GM12864 (cell line): ENCODE results near the gene LEF1.

Source experiments
- DNase-seq: peaks from one replicate; pipeline ENCODE4 v3.0.0-alpha.2; 2011; ENCODE audit warnings: low read depth
- H3K4me3 ChIP-seq: 2 replicates; pipeline ENCODE4 v1.5.1; 2011; ENCODE audit warnings: mild to moderate bottlenecking, low read depth, low read length, control low read depth
- TF ChIP-seq, protein P1 (sequence below): IDR thresholded peaks from 2 replicates; pipeline ENCODE4 v1.5.1; 2011; ENCODE audit warnings: low read depth, mild to moderate bottlenecking, moderate library complexity, low read length, control low read depth, inconsistent platforms; ENCODE audit errors: missing control alignments

Gene LEF1

DNA sequence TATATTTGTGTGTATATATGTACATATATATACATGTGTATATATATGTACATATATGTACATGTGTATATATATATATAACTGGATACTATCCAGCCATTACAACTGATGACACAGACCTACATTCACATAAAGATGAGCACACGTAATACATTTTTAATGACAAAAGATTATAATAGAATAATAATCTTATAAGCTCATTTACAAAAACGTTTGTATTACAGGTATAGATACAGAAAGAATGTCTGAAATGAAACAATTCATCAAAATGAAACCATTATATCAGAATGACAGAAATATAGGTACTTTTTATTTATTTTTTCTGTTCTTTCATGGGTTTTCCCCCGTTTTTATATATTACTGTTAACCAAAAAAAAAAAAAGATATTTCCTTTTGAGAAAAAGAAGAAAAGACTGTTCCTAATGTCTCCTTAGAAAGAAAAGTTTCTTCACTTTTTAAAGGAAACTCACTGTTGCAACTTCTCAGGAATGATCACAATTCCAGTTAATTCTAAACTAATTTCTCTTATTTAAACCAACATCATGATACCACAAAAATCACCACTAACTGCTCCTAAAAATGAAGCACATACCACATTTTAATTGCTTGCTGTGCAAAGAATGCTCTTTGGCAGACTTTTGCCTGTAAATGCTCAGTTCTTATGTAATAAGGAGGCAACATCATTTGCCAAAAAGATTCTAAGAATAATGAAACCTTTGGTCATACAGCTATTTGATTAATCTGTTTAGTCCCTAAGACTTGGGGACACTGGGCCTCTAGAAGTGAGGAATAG, 18.9 kb downstream of the LEF1 start:
- no peak overlapping the region for H3K4me3 ChIP-seq
- no peak for DNase-seq
- TF ChIP-seq, protein P1, sequence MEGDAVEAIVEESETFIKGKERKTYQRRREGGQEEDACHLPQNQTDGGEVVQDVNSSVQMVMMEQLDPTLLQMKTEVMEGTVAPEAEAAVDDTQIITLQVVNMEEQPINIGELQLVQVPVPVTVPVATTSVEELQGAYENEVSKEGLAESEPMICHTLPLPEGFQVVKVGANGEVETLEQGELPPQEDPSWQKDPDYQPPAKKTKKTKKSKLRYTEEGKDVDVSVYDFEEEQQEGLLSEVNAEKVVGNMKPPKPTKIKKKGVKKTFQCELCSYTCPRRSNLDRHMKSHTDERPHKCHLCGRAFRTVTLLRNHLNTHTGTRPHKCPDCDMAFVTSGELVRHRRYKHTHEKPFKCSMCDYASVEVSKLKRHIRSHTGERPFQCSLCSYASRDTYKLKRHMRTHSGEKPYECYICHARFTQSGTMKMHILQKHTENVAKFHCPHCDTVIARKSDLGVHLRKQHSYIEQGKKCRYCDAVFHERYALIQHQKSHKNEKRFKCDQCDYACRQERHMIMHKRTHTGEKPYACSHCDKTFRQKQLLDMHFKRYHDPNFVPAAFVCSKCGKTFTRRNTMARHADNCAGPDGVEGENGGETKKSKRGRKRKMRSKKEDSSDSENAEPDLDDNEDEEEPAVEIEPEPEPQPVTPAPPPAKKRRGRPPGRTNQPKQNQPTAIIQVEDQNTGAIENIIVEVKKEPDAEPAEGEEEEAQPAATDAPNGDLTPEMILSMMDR: no peak

DNA sequence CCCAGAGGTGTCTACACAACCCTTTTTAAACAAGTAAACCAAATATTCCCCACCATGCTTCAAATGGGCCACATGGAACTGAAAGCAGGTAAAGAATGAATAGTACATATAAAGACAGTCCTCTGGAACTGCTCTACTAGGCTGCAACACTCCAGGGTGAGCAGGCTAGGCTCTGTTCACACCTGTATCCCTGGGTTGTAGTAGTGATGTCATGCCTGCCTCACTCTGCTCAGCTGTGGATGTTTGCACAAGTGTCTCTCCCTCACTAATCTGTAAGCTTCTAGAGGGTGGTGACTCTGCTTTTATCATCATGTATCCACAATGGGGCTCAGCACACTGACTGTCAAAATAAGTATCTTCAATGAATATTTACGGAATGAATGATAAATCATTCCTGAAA, 20.4 kb downstream of the LEF1 start:
- DNase-seq: no peak
- TF ChIP-seq, protein P1: no peak
- H3K4me3 ChIP-seq: no peak overlapping the region

DNA sequence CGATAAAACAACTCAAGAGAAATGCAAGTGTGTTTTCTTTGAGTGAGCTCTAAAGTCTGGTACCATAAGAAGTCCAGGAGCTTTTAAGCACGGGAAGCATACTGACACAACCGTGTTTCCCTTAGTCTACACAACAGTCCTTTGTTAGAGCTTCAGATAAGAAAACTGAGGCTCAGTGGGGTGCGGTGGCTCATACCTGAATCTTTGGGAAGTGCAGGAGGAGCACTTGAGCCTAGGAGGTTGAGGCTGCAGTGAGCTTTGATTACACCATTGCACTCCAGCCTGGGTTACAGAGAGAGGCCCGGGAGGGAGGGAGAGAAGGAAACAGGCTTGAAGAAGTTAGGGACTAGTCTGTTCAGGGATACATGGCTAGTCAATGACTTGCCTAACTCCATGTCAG, 21.9 kb downstream of the LEF1 start:
- H3K4me3 ChIP-seq: no peak overlapping the region
- TF ChIP-seq, protein P1: no peak
- no peak for DNase-seq

DNA sequence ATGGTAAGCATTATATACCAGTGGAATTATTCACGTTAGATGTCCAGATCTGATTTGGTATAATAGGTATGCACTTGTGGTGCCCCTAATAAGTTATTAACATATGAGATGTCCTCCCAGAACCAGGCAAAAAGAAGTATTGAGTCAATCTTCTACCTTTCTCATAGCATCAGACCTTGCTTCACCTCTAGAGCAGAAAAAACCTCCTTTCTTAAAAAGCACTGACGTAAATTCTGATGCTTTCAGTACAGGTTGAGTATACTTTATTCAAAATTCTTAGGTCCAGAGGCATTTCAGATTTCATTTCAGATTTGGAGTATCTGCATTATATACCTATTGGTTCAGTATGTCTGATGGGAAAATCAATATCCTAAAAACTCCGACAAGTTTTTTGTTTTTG, 22.4 kb downstream of the LEF1 start:
- no peak for DNase-seq
- H3K4me3 ChIP-seq: no peak overlapping the region
- TF ChIP-seq, protein P1: no peak

DNA sequence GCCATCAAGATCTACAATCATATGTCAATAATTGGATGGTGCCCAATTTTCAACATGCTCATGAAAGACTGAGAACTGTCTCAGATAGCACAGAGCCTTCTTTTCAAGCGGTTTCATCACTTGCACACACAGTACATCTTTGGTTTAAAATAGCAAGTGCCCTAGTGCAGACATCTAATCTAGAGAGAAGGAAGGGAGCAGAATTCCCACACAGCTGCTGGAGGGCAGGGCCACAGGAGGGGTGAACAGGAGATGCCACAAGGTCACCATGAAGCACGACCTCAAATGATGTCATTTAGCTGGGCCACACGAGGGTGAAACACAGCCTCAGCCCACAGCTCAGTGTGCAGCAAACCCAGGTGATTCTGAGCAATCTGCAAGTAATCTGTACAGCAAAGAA, 24.3 kb downstream of the LEF1 start:
- no peak for DNase-seq
- TF ChIP-seq, protein P1: no peak

DNA sequence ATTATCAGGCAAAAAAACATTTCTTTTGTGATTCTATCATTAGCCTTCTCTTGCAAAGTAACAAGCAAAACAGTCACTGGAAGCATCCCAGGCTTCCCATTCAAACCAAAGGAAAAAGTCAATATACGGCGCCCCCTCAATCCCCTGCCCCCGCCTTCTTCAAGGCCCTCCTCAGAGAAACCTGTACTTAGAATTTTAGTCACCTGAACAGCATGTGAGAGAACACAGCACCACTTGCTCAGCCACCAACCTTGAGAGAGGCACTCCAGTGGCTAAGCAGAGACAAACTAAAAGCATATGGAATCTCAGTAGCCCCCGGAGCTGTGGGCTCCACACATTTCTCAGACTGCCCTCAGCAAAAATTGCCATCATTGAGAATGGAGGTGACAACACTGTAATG, 25.2 kb downstream of the LEF1 start:
- no peak overlapping the region for H3K4me3 ChIP-seq
- TF ChIP-seq, protein P1: no peak
- no peak for DNase-seq

More for the DNA sequence above, 24.3 kb downstream of the LEF1 start:
- H3K4me3 ChIP-seq: no peak overlapping the region

DNA sequence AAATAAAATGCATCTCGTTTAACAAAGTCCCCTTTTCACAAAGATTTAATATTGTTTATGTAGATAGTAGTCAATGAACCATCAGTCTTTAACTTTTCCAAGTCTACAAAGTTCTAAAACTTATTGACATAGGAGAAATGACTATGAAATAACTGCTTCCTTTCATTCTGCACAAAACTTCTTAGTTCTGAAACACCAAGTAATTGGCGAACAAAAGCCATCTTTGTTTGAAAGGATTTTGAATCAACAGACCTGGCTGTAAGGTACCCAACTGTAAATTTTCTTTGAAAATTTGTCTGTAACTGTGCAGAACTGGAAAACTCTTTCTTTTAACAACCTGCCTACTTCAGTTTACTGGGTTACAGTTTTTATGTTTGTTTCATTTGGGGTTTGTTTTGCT, 25.9 kb downstream of the LEF1 start:
- no peak overlapping the region for H3K4me3 ChIP-seq
- DNase-seq: no peak
- TF ChIP-seq, protein P1: no peak
